Forelimb muscle (tissue), 1 donor: Measurements from ENCODE around the gene PGD. TPM values are rescaled to one million over a fixed set of nuclear protein-coding genes. Genes with fewer than 3 reads are reported as not detected.
"Not testable (repeated sequence)": the region's sequence is repeated elsewhere in the genome, so short reads cannot be mapped to it uniquely, and the experiment has no call there.

Source experiments
- DNase-seq: peaks from one replicate; pipeline ENCODE4 v3.0.0-alpha.2; 2013; ENCODE audit warnings: low read depth
- polyA plus RNA-seq: library from polyadenylated mRNA; unstranded; fragments of 120-200 nt; gene quantifications from one replicate; pipeline ENCODE4 v1.2.1, GENCODE V29; 2013; ENCODE audit not compliant: insufficient read length

The PGD gene
- polyA plus RNA-seq, 1 donor, result 93.4 TPM

GRCh38 chr1:10398278-10398733, 558 bp upstream of the PGD start:
- DNase-seq, result no peak

- DNase-seq, result no peak
Measured at GRCh38 chr1:10399444-10399941, 629 bp downstream of the PGD start.

- no peak for DNase-seq
Measured at GRCh38 chr1:10400013-10400412, 1.1 kb downstream of the PGD start.

GRCh38 chr1:10401281-10401680, 2.4 kb downstream of the PGD start:
- DNase-seq, result no peak

GRCh38 chr1:10402729-10403274, 3.9 kb downstream of the PGD start:
- no peak for DNase-seq

GRCh38 chr1:10407201-10407600, 8.3 kb downstream of the PGD start:
- no peak for DNase-seq

GRCh38 chr1:10415211-10415930, 16.5 kb downstream of the PGD start:
- no peak for DNase-seq

- not testable (repeated sequence) for DNase-seq
Measured at GRCh38 chr1:10415967-10416366, 17.1 kb downstream of the PGD start.

- not testable (repeated sequence) for DNase-seq
Measured at GRCh38 chr1:10418741-10419140, 19.9 kb downstream of the PGD start.

GRCh38 chr1:10419351-10419750, 20.5 kb downstream of the PGD start:
- DNase-seq, result no peak

GRCh38 chr1:10421637-10422036, 22.8 kb downstream of the PGD start:
- DNase-seq, result no peak

GRCh38 chr1:10424034-10424433, 25.2 kb downstream of the PGD start:
- no peak for DNase-seq

GRCh38 chr1:10424651-10425050, 25.8 kb downstream of the PGD start:
- DNase-seq, result no peak

GRCh38 chr1:10425826-10426534, 27.1 kb downstream of the PGD start:
- not testable (repeated sequence) for DNase-seq

- not testable (repeated sequence) for DNase-seq
Measured at GRCh38 chr1:10426535-10426848, 27.6 kb downstream of the PGD start.

GRCh38 chr1:10428984-10429383, 30.1 kb downstream of the PGD start:
- DNase-seq, result no peak

GRCh38 chr1:10429868-10430215, 31.0 kb downstream of the PGD start:
- no peak for DNase-seq

- peak; percentile 75 for DNase-seq
Measured at GRCh38 chr1:10430216-10431069, 31.6 kb downstream of the PGD start, which contains the start of gene CENPS. CENPS (plus strand) TSS chr1:10430433; CDS start chr1:10430518, 85 bp downstream.

- DNase-seq, result no peak
Measured at GRCh38 chr1:10431070-10431730, 32.3 kb downstream of the PGD start.

GRCh38 chr1:10432910-10433700, 34.2 kb downstream of the PGD start:
- DNase-seq, result no peak

- DNase-seq, result no peak
Measured at GRCh38 chr1:10433790-10434189, 34.9 kb downstream of the PGD start.
